H9 (cell line): ENCODE measurements around the gene TLR8. TPM values are rescaled to one million over a fixed set of nuclear protein-coding genes. Genes with fewer than 3 reads are reported as not detected.

Source experiments
- DNase-seq: peaks from one replicate; pipeline ENCODE4 v3.0.0-alpha.2; 2017
- H2AFZ ChIP-seq: one replicate; pipeline ENCODE4 v1.6.1; 2013; ENCODE audit warnings: mild to moderate bottlenecking, low read length, control low read depth, moderate library complexity
- H2AK5ac ChIP-seq: 2 replicates; pipeline ENCODE4 v1.6.1; 2013; ENCODE audit warnings: low read length, control low read depth, mixed read lengths; ENCODE audit not compliant: insufficient read length
- H2BK120ac ChIP-seq: one replicate; pipeline ENCODE4 v1.6.1; 2013; ENCODE audit warnings: low read depth, mild to moderate bottlenecking, low read length, control low read depth, inconsistent platforms; ENCODE audit not compliant: poor library complexity, severe bottlenecking
- H2BK12ac ChIP-seq: 2 replicates; pipeline ENCODE4 v1.6.1; 2013; ENCODE audit warnings: low read length, control low read depth, mixed read lengths, low read depth; ENCODE audit not compliant: insufficient read length
- H2BK15ac ChIP-seq: 2 replicates; pipeline ENCODE4 v1.6.1; 2013; ENCODE audit warnings: low read depth, low read length, control low read depth
- H2BK20ac ChIP-seq: one replicate; pipeline ENCODE4 v1.6.1; 2013; ENCODE audit warnings: low read depth, mild to moderate bottlenecking, low read length, control low read depth, inconsistent platforms; ENCODE audit not compliant: poor library complexity, severe bottlenecking
- H2BK5ac ChIP-seq: 2 replicates; pipeline ENCODE4 v1.6.1; 2013; ENCODE audit warnings: low read length, control low read depth, mixed read lengths; ENCODE audit not compliant: insufficient read length
- H3K14ac ChIP-seq: 2 replicates; pipeline ENCODE4 v1.6.1; 2013; ENCODE audit warnings: low read length, control low read depth; ENCODE audit not compliant: insufficient read depth
- H3K18ac ChIP-seq: 2 replicates; pipeline ENCODE4 v1.6.1; 2013; ENCODE audit warnings: low read depth, mild to moderate bottlenecking, mixed read lengths, low read length, control low read depth; ENCODE audit not compliant: insufficient read length
- H3K23ac ChIP-seq: 2 replicates; pipeline ENCODE4 v1.6.1; 2013; ENCODE audit warnings: low read length, control low read depth, mixed read lengths, low read depth; ENCODE audit not compliant: insufficient read length
- H3K23me2 ChIP-seq: 2 replicates; pipeline ENCODE4 v1.6.1; 2013; ENCODE audit warnings: low read depth, mild to moderate bottlenecking, mixed read lengths, low read length, control low read depth; ENCODE audit not compliant: insufficient read length, poor library complexity, severe bottlenecking
- H3K27ac ChIP-seq: 2 replicates; pipeline ENCODE4 v1.5.1; 2013; ENCODE audit warnings: low read length, control low read depth, mixed read lengths, low read depth; ENCODE audit not compliant: insufficient read length
- H3K27me3 ChIP-seq: 2 replicates; pipeline ENCODE4 v1.6.1; 2013; ENCODE audit warnings: low read length, control low read depth, inconsistent platforms; ENCODE audit not compliant: insufficient read depth
- H3K4ac ChIP-seq: 2 replicates; pipeline ENCODE4 v1.6.1; 2013; ENCODE audit warnings: low read depth, mild to moderate bottlenecking, control low read depth, inconsistent platforms, low read length, moderate library complexity
- H3K4me1 ChIP-seq: 2 replicates; pipeline ENCODE4 v1.6.1; 2013; ENCODE audit warnings: low read length, control low read depth, inconsistent platforms; ENCODE audit not compliant: insufficient read depth
- H3K4me2 ChIP-seq: 2 replicates; pipeline ENCODE4 v1.6.1; 2013; ENCODE audit warnings: low read length, control low read depth, mixed read lengths; ENCODE audit not compliant: insufficient read length, insufficient read depth
- H3K56ac ChIP-seq: 2 replicates; pipeline ENCODE4 v1.6.1; 2013; ENCODE audit warnings: low read depth, mild to moderate bottlenecking, mixed read lengths, low read length, control low read depth; ENCODE audit not compliant: insufficient read length
- H3K79me1 ChIP-seq: 2 replicates; pipeline ENCODE4 v1.6.1; 2013; ENCODE audit warnings: low read depth, mild to moderate bottlenecking, moderate library complexity, low read length, control low read depth, inconsistent platforms; ENCODE audit not compliant: insufficient read depth, poor library complexity, severe bottlenecking
- H3K79me2 ChIP-seq: 2 replicates; pipeline ENCODE4 v1.6.1; 2013; ENCODE audit warnings: low read length, control low read depth, inconsistent platforms; ENCODE audit not compliant: insufficient read depth
- H3K9ac ChIP-seq: 2 replicates; pipeline ENCODE4 v1.6.1; 2013; ENCODE audit warnings: low read length, control low read depth, mixed read lengths; ENCODE audit not compliant: insufficient read length; ENCODE audit errors: extremely low read depth
- H3K9me3 ChIP-seq: one replicate; pipeline ENCODE4 v1.6.1; 2013; ENCODE audit warnings: low read depth, low read length, inconsistent platforms; ENCODE audit not compliant: control insufficient read depth
- H3T11ph ChIP-seq: one replicate; pipeline ENCODE4 v1.6.1; 2013; ENCODE audit warnings: mild to moderate bottlenecking, low read length, control low read depth, inconsistent platforms
- H4K20me1 ChIP-seq: one replicate; pipeline ENCODE4 v1.6.1; 2013; ENCODE audit not compliant: control insufficient read depth, insufficient read length, insufficient read depth
- H4K5ac ChIP-seq: 2 replicates; pipeline ENCODE4 v1.6.1; 2013; ENCODE audit warnings: low read depth, mild to moderate bottlenecking, mixed read lengths, low read length, control low read depth; ENCODE audit not compliant: insufficient read length
- H4K8ac ChIP-seq: replicated peaks from 2 replicates; pipeline ENCODE4 v1.6.1; 2013; ENCODE audit warnings: low read length, control low read depth, mixed read lengths, low read depth; ENCODE audit not compliant: insufficient read length
- H4K91ac ChIP-seq: 2 replicates; pipeline ENCODE4 v1.6.1; 2013; ENCODE audit warnings: low read depth, mild to moderate bottlenecking, moderate library complexity, mixed read lengths, low read length, control low read depth; ENCODE audit not compliant: insufficient read length
- H3K27ac Mint-ChIP-seq, 3 experiments: 2 replicates in 2 of 3; 3 replicates in 1 of 3; pipeline ENCODE4 v1.8.0; 2020 to 2021; ENCODE audit warnings: mixed read lengths in 3 of 3, mild to moderate bottlenecking in 1 of 3, moderate library complexity in 1 of 3
- H3K27me3 Mint-ChIP-seq: 2 replicates; pipeline ENCODE4 v1.8.0; 2021; ENCODE audit warnings: low read depth, mild to moderate bottlenecking, moderate library complexity, mixed read lengths
- H3K36me3 Mint-ChIP-seq, 3 experiments: 2 replicates in 2 of 3; 3 replicates in 1 of 3; pipeline ENCODE4 v1.8.0; 2020 to 2021; ENCODE audit warnings: low read depth in 3 of 3, mixed read lengths in 3 of 3; ENCODE audit not compliant: insufficient read depth in 1 of 3
- H3K4me1 Mint-ChIP-seq, 2 experiments: 2 replicates each; pipeline ENCODE4 v1.8.0; 2020; ENCODE audit warnings: mixed read lengths in 2 of 2
- H3K4me3 Mint-ChIP-seq, 2 experiments: 2 replicates in 1 of 2; 3 replicates in 1 of 2; pipeline ENCODE4 v1.8.0; 2020 to 2021; ENCODE audit warnings: mild to moderate bottlenecking in 2 of 2, mixed read lengths in 2 of 2, moderate library complexity in 1 of 2
- H3K9me3 Mint-ChIP-seq, 2 experiments: 2 replicates in 1 of 2; 3 replicates in 1 of 2; pipeline ENCODE4 v1.8.0; 2020; ENCODE audit warnings: mild to moderate bottlenecking in 2 of 2, mixed read lengths in 2 of 2, moderate library complexity in 1 of 2
- CTCF ChIP-seq: fragments of 200-600 bp; sonication (generic); conservative IDR thresholded peaks from 3 replicates; pipeline ENCODE4 v1.8.0; 2021; ENCODE audit warnings: antibody characterized with exemption, mild to moderate bottlenecking
- WGBS: extraction: QIAGEN DNeasy Blood & Tissue Kit; methylation state at CpG from one replicate; pipeline ENCODE4 v1.1.7; 2013; ENCODE audit warnings: missing lambda C conversion rate, low lambda C conversion rate, mixed read lengths; ENCODE audit not compliant: insufficient read length; ENCODE audit errors: extremely low coverage; 5-methylcytosine and 5-hydroxymethylcytosine counted together
- total RNA-seq: library from RNA; stranded (reverse); gene quantifications from 2 replicates; pipeline ENCODE4 v1.2.1, GENCODE V29; 2021

The TLR8 gene
- total RNA-seq, 1 experiment from 2014 or later: not detected

DNA sequence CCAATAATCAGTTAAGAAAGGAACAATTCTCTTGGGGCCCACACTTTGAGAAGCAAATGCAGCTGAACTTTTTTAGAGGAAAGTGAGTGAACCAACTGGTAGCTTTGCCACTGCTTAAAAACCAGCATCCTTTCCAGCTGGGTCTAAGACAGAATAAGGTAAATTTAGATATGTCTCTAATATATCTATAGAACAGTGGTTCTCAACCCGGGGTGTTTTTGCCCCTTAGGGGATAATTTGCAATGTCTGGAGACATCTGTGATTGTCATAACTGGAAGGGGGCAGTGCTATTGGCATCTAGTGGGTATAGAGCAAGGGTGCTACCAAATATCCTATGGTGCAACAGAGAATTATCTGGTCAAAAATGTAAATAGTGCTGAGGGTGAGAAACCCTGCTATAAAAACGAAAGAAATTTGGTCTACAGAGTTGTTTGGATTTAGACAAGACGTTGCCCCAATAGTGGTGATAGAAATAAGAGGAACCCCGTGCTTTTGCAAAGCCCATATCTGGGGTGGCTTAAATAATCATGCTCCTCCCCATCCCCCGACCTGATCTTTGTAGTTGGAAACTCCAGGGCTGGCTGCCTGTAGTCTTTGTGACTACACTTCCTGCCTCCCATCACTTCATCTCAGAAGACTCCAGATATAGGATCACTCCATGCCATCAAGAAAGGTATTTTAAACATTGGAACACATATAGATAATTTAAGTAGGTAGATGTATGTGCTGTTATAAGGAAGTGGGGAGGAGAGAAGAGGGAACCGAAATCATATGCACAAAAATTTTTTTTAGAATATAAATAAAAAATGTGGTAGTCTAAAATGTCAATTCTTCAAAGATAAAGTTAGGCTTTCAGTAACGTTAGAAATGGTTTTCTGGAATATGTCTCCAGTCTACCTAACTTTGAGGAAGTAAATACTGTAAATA, 39.7 kb upstream of the TLR8 start, which contains the start of gene TLR7:
TSS of gene TLR7 (plus strand) at position 622 of the 927 bp plus-strand sequence. CDS start 507 bp downstream, outside the sequence.
- Histone ChIP-seq H2BK5ac (no peak within 1 kb of the TSS), H3K9me3 (peaks cover 5% of the 10 kb centered on the region), H3K23ac (no peak within 1 kb of the TSS), H4K20me1 (no peaks in the 10 kb centered on the region), H4K8ac (no peak within 1 kb of the TSS), H2BK20ac (no peak within 1 kb of the TSS), H3K4me2 (no peak within 1 kb of the TSS), H3K9ac (no peak within 1 kb of the TSS), H3K4me1 (no peaks in the 10 kb centered on the region), H2BK120ac (no peak within 1 kb of the TSS), H2AFZ (no peak within 1 kb of the TSS), H3K27me3 (no peaks in the 10 kb centered on the region), H2AK5ac (no peak within 1 kb of the TSS), H2BK15ac (no peak within 1 kb of the TSS), H4K5ac (no peak within 1 kb of the TSS), H3K4ac (no peak within 1 kb of the TSS), H3K79me2 (no peaks in the 10 kb centered on the region), H3K18ac (no peak within 1 kb of the TSS), H3K79me1 (no peaks in the 10 kb centered on the region), H3K27ac (no peak within 1 kb of the TSS), H3K14ac (no peak within 1 kb of the TSS), H3T11ph (no peak within 1 kb of the TSS), H3K56ac (no peak within 1 kb of the TSS), H3K23me2 (no peaks in the 10 kb centered on the region), H4K91ac (no peak within 1 kb of the TSS), H2BK12ac (no peak within 1 kb of the TSS)
- no peak for DNase-seq
- Mint-ChIP-seq H3K4me3 (no peak within 1 kb of the TSS), H3K4me1 (peaks cover 4 to 5% of the 10 kb centered on the region in 2 experiments; a peak in 3 of 4 replicates), H3K27ac (no peak within 1 kb of the TSS), H3K9me3 (peaks cover 59 to 75% of the 10 kb centered on the region in 2 experiments), H3K27me3 (no peaks in the 10 kb centered on the region), H3K36me3 (peaks cover 2 to 13% (median 10%) of the 10 kb centered on the region in 3 experiments; a peak in 5 of 7 replicates)
- WGBS: no CpG with 5 or more reads among the region's 7 CpGs
- TF ChIP-seq CTCF: no peak
